HG03521 (cell line): ENCODE measurements around the gene EHBP1.
"Not testable (repeated sequence)": the region's sequence is repeated elsewhere in the genome, so short reads cannot be mapped to it uniquely, and the experiment has no call there.

ENCODE experiments used
- ATAC-seq: cut with Tn5 transposase; IDR thresholded peaks from one replicate; pipeline ENCODE4 v1.9.1; 2021; ENCODE audit warnings: mild to moderate bottlenecking, moderate library complexity; ENCODE audit not compliant: unreplicated experiment

EHBP1 gene

GRCh38 chr2:63058144-63058920 is 352.8 kb downstream of the EHBP1 start:
- no peak for ATAC-seq

GRCh38 chr2:63058921-63059792 is 353.6 kb downstream of the EHBP1 start:
- ATAC-seq = no peak

GRCh38 chr2:63059793-63060471 is 354.4 kb downstream of the EHBP1 start:
- ATAC-seq = no peak

GRCh38 chr2:63060472-63060991 is 355.0 kb downstream of the EHBP1 start:
- ATAC-seq = no peak

GRCh38 chr2:63064197-63064596 is 358.7 kb downstream of the EHBP1 start:
- ATAC-seq = no peak

GRCh38 chr2:63064661-63065060 is 359.1 kb downstream of the EHBP1 start:
- no peak for ATAC-seq

- no peak for ATAC-seq
These were observed 360.8 kb downstream of the EHBP1 start for GRCh38 chr2:63066265-63066664.

GRCh38 chr2:63066838-63067237 is 361.3 kb downstream of the EHBP1 start:
- no peak for ATAC-seq

GRCh38 chr2:63071664-63072063 is 366.2 kb downstream of the EHBP1 start:
- no peak for ATAC-seq

GRCh38 chr2:63073994-63074393 is 368.5 kb downstream of the EHBP1 start:
- no peak for ATAC-seq

GRCh38 chr2:63074399-63074798 is 368.9 kb downstream of the EHBP1 start:
- ATAC-seq = not testable (repeated sequence)

GRCh38 chr2:63078852-63079606 is 373.5 kb downstream of the EHBP1 start:
- no peak for ATAC-seq

GRCh38 chr2:63081404-63081803 is 375.9 kb downstream of the EHBP1 start:
- no peak for ATAC-seq

- no peak for ATAC-seq
These were observed 381.2 kb downstream of the EHBP1 start for GRCh38 chr2:63086687-63087086.

- no peak for ATAC-seq
These were observed 386.9 kb downstream of the EHBP1 start for GRCh38 chr2:63092401-63092800.

- ATAC-seq = no peak
These were observed 387.3 kb downstream of the EHBP1 start for GRCh38 chr2:63092857-63093256.

- ATAC-seq = no peak
These were observed 388.0 kb downstream of the EHBP1 start for GRCh38 chr2:63093502-63093901.
